GM18951 (cell line): ENCODE measurements around the gene CFAP61.

Source experiments
- POLR2A ChIP-seq: IDR thresholded peaks from 4 replicates; pipeline ENCODE4 v1.6.1; 2011; ENCODE audit warnings: mild to moderate bottlenecking; ENCODE audit not compliant: insufficient read length, insufficient read depth; ENCODE audit errors: extremely low read depth
- in situ Hi-C: fragments of 300-500 bp; cut with MboI; formaldehyde crosslinking; loops from one replicate; pipeline ENCODE4 v1.12.0; 2022; ENCODE audit warnings: low sequenced_read_pairs, mixed read lengths, inconsistent platforms; ENCODE audit not compliant: unreplicated experiment

The CFAP61 gene

GRCh38 chr20:20391115-20391514, 338.8 kb downstream of the CFAP61 start:
- no peak for TF ChIP-seq POLR2A
- in situ Hi-C loops: no loop called here

GRCh38 chr20:20391766-20392165, 339.4 kb downstream of the CFAP61 start:
- TF ChIP-seq POLR2A: no peak
- in situ Hi-C loops: no loop called here

DNA sequence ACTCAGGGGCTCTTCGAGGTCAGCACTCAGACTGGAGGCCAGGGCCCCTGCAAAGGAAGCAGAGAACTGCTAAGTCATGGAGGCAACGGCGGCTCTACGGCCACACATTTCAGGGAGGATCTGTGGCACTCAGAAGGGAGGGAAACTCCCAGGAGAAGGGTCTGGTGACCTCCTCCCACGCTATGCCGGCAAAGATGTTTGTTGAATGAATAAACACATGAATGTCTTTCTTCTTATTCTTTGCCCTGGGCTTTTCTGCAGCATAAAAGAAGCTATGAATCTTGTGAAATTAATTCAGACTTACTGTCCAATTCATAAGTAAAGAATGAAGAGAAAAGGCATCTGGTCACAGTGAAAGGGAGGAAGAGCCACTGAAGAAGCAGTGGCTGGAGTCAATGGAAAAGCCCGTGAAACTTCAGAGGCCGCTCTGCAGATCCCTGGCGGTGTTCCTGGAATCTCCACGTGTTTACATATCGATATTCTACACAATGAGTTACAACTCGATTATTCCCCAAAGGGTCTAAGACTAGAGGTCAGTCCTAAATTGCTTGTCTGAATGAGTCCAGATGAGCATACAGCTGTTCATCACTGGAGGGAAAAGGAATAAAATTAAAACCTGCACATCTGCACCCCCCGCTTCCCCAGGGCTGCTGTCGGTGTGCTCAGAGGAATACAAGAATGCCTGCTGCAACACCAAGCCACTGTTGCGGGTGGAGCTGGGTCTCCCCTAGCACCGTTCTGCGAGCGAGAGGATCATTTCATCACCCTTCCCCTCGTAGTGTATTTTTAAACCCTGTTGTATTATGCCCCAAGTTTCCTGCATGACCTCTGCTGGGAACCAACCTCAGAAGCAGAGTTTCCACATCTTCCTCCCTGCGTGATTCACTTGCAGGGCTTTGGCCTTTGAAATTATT, 341.1 kb downstream of the CFAP61 start:
- in situ Hi-C loops: no loop called here
- TF ChIP-seq POLR2A: no peak

DNA sequence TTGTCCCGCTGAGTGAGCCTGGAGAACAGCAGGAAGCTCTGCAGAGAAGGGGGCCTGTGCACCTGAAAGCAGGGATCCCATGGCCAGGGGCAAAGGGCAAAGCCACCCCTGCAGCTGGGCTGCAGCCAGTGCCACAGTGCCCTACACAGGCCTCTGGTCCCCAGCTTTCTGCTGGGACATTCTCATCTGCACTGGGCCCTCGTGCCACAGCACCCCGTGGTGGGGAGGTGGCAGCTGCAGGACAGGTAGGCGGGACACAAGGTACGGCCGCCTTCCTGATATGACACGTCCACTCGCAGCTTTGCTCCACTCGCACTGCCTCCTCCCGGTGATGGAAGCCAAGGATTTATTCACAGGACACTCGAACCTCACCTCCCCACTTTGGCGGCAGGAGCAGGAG, 342.8 kb downstream of the CFAP61 start:
- in situ Hi-C loops: no loop called here
- TF ChIP-seq POLR2A: no peak

GRCh38 chr20:20395903-20396568, 343.7 kb downstream of the CFAP61 start:
- in situ Hi-C loops: no loop called here
- TF ChIP-seq POLR2A: no peak

GRCh38 chr20:20396794-20397193, 344.5 kb downstream of the CFAP61 start:
- no peak for TF ChIP-seq POLR2A
- in situ Hi-C loops: no loop called here

DNA sequence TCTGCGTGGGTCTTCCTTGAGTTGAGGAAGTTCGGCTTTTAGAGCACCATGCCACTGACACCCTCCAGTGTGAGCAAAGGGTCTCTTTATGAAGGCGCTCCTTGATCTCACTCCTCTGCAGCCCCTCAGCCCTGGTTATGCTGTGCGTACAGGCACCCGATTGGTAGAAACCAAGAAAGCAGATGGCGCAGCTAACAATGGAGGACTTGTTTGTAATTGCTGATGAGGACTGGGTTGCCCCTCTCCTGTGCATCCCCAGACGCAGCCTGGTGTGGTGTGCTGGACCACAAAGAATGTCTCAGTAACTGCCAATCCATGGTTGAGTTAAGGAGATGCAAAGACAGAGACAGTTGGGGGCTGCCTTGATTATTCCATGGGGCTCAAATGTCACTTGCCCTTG, 345.8 kb downstream of the CFAP61 start:
- no peak for TF ChIP-seq POLR2A
- in situ Hi-C loops: no loop called here

DNA sequence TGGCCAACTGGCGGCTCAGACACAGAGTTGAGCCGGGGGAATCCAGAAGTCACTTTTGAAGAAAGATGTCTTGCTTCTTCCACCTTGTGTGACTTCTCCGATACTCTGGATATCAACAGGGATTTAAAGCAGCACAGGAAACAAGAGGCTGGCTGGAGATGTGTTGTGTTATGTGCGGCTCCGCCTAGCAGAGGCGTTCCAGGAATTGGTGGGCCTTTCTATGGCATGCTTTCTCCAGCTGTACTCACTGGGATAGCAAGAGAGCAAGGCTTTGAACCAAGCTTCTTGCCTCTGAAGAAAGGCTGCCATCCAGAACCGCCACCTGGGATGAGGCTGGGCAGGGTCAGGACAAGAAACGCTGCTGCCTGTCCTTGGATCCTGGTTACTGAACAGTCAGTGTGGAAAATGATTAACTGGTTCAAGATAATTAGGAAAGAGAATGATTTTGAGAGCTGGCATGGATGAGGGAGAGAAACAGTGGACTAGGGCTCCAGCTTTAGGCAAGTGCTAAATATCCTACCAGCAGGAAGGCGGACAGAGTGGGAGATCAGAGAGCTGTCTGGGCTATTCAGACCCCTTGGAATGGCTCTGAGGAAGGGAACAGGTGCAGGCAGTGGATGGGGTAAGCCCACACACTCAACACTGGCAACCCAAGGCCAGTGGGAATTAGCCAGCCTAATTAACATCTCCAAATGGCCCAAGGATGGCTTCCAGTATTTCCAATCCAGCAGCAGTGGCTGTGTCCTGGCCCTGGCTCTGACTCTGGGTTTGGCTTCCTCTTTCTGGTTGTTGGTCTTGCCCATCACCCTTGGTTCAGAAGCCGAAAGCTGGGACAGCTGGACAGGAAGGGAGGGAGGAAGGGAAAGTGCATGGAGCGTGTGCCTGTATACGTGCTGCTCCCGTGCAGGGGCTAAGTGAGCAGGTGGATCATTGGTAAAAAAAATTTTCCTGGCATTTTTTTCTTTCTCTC, 347.5 kb downstream of the CFAP61 start:
- in situ Hi-C loops: no loop called here
- TF ChIP-seq POLR2A: no peak

DNA sequence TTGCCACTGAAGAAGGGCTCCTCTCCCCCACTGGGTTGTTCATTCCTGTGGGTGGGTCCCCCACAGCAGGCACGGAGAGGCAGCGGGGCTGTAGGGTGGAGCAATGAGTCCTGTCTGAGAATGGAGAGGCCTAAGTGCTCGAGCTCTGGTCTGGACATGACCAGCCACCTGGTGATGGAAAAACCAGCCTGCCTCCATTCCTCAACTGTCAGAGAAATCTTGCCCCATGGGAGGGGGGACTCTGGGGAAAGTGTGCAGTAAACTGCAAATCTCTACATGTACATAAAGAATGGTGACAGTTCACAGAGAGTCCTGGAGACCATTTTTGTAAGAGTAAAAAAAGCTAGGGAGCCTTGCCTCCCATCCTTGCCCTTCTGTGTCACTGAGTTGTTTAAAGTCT, 349.7 kb downstream of the CFAP61 start:
- in situ Hi-C loops: no loop called here
- no peak for TF ChIP-seq POLR2A

GRCh38 chr20:20404633-20405032, 352.3 kb downstream of the CFAP61 start:
- in situ Hi-C loops: no loop called here
- TF ChIP-seq POLR2A: no peak

DNA sequence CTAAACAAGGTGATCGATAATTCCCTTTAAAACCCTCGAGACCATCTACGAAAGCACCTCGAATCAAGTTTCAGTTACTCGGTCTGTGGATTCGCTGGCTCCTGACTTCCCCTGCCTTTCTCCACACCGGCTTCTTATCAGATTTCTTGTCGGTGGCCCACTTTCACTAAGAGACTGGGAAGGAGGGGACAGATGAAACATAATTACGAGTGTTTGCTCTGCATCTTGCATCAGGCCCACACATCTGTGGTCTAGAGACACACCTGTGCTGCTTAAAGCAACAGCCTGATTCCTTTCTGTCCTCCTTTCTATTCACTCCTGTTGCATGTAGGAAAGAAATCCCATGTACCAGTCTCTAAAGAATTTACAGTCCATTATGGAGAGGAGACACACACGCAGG, 353.3 kb downstream of the CFAP61 start:
- TF ChIP-seq POLR2A: no peak
- in situ Hi-C loops: no loop called here

- in situ Hi-C loops: no loop called here
These were observed 354.0 kb downstream of the CFAP61 start for GRCh38 chr20:20406306-20406705.

GRCh38 chr20:20407891-20408805, 355.8 kb downstream of the CFAP61 start:
- no peak for TF ChIP-seq POLR2A
- in situ Hi-C loops: no loop called here

More at GRCh38 chr20:20406306-20406705, 354.0 kb downstream of the CFAP61 start:
- TF ChIP-seq POLR2A: no peak
